IMR-90 (cell line): Measurements from ENCODE around the gene PRDM13. TPM values are rescaled to one million over a fixed set of nuclear protein-coding genes. Genes with fewer than 3 reads are reported as not detected.
"Not testable (repeated sequence)": the region's sequence is repeated elsewhere in the genome, so short reads cannot be mapped to it uniquely, and the experiment has no call there.

Experiments
- ATAC-seq: fragments of 200-7000 bp; cut with Tn5 transposase; 2 replicates; pipeline ENCODE4 v1.9.1; 2020; ENCODE audit warnings: low read depth, mild to moderate bottlenecking, moderate library complexity
- BruUV-seq: library from RNA; stranded (reverse); fragments of 400-500 nt; replicated peaks from 2 replicates; lab custom pipeline; 2021; lab: Mats Ljungman, UMichigan
- CTCF ChIA-PET: fragments of 300-600 bp; formaldehyde crosslinking; extraction: SDS; loops from one replicate; lab custom pipeline; 2021; ENCODE audit warnings: antibody characterized with exemption; lab: Yijun Ruan, JAX
- POLR2A ChIA-PET: fragments of 300-600 bp; sonication (Branson Sonifier 250); formaldehyde crosslinking; loops from one replicate; lab custom pipeline; 2022; ENCODE audit warnings: antibody characterized with exemption; ENCODE audit not compliant: unreplicated experiment; lab: Charles Lee
- DNase-seq: peaks from one replicate; pipeline ENCODE4 v3.0.0; 2013
- H2AFZ ChIP-seq: replicated peaks from 2 replicates; pipeline ENCODE3; 2013; ENCODE audit warnings: low read length, mild to moderate bottlenecking; ENCODE audit not compliant: poor library complexity
- H2AK5ac ChIP-seq: 2 replicates; pipeline ENCODE4 v1.6.1; 2013; ENCODE audit warnings: low read depth, low read length, inconsistent platforms
- H2AK9ac ChIP-seq: replicated peaks from 2 replicates; pipeline ENCODE3; 2013; ENCODE audit warnings: mild to moderate bottlenecking, low read depth, low read length, moderate library complexity; ENCODE audit not compliant: poor library complexity
- H2BK120ac ChIP-seq: 2 replicates; pipeline ENCODE4 v1.6.1; 2013; ENCODE audit warnings: low read depth, low read length, inconsistent platforms
- H2BK15ac ChIP-seq: 3 replicates; pipeline ENCODE4 v1.6.1; 2013; ENCODE audit warnings: low read depth, low read length, inconsistent platforms
- H2BK20ac ChIP-seq: 2 replicates; pipeline ENCODE4 v1.6.1; 2013; ENCODE audit warnings: low read depth, mild to moderate bottlenecking, inconsistent platforms, low read length, moderate library complexity
- H2BK5ac ChIP-seq: 2 replicates; pipeline ENCODE4 v1.6.1; 2013; ENCODE audit warnings: mild to moderate bottlenecking, low read depth, low read length, inconsistent platforms; ENCODE audit not compliant: poor library complexity, severe bottlenecking
- H3K14ac ChIP-seq: replicated peaks from 2 replicates; pipeline ENCODE4 v1.6.1; 2013; ENCODE audit warnings: low read depth, low read length, inconsistent platforms
- H3K18ac ChIP-seq: 2 replicates; pipeline ENCODE4 v1.6.1; 2013; ENCODE audit warnings: low read depth, low read length, control low read depth
- H3K23ac ChIP-seq: 2 replicates; pipeline ENCODE4 v1.6.1; 2013; ENCODE audit warnings: low read depth, low read length, inconsistent platforms
- H3K27ac ChIP-seq: 2 replicates; pipeline ENCODE4 v1.5.1; 2013; ENCODE audit warnings: mild to moderate bottlenecking, control low read depth, low read length; ENCODE audit not compliant: insufficient read depth
- H3K27me3 ChIP-seq: 2 replicates; pipeline ENCODE4 v1.6.1; 2013; ENCODE audit warnings: low read length; ENCODE audit not compliant: control insufficient read depth, insufficient read depth
- H3K36me3 ChIP-seq: 2 replicates; pipeline ENCODE4 v1.6.1; 2013; ENCODE audit warnings: low read length, mixed read lengths; ENCODE audit not compliant: control insufficient read depth, insufficient read depth
- H3K4ac ChIP-seq: 2 replicates; pipeline ENCODE4 v1.6.1; 2013; ENCODE audit warnings: low read depth, low read length, inconsistent platforms
- H3K4me1 ChIP-seq: 2 replicates; pipeline ENCODE4 v1.6.1; 2013; ENCODE audit warnings: low read length, mixed read lengths; ENCODE audit not compliant: control insufficient read depth, insufficient read depth
- H3K4me2 ChIP-seq: 2 replicates; pipeline ENCODE4 v1.6.1; 2013; ENCODE audit warnings: low read depth, mild to moderate bottlenecking, control low read depth, low read length, moderate library complexity
- H3K4me3 ChIP-seq: 2 replicates; pipeline ENCODE4 v1.5.1; 2013; ENCODE audit warnings: low read depth, mild to moderate bottlenecking, control low read depth, low read length, moderate library complexity; ENCODE audit not compliant: insufficient read depth
- H3K56ac ChIP-seq: 2 replicates; pipeline ENCODE4 v1.6.1; 2013; ENCODE audit warnings: low read length, inconsistent platforms; ENCODE audit not compliant: insufficient read depth; ENCODE audit errors: extremely low read depth
- H3K79me1 ChIP-seq, 2 experiments: 2 replicates each; pipeline ENCODE4 v1.6.1; 2013; ENCODE audit warnings: low read length in 2 of 2, inconsistent platforms in 1 of 2, low read depth in 1 of 2
- H3K9ac ChIP-seq: 2 replicates; pipeline ENCODE4 v1.6.1; 2013; ENCODE audit warnings: low read depth, low read length, control low read depth
- H3K9me1 ChIP-seq: 2 replicates; pipeline ENCODE4 v1.6.1; 2013; ENCODE audit warnings: low read length, inconsistent platforms; ENCODE audit not compliant: insufficient read depth
- H3K9me3 ChIP-seq: 2 replicates; pipeline ENCODE4 v1.6.1; 2013; ENCODE audit warnings: low read length; ENCODE audit not compliant: control insufficient read depth, insufficient read depth
- H4K20me1 ChIP-seq: 2 replicates; pipeline ENCODE4 v1.6.1; 2013; ENCODE audit warnings: low read length, inconsistent platforms; ENCODE audit not compliant: insufficient read depth
- H4K5ac ChIP-seq: 2 replicates; pipeline ENCODE4 v1.6.1; 2013; ENCODE audit warnings: mild to moderate bottlenecking, low read depth, low read length, control low read depth
- H4K8ac ChIP-seq, 2 experiments: 2 replicates each; pipeline ENCODE4 v1.6.1; 2013; ENCODE audit warnings: low read depth in 2 of 2, low read length in 2 of 2, control low read depth in 1 of 2, inconsistent platforms in 1 of 2
- H4K91ac ChIP-seq: 2 replicates; pipeline ENCODE4 v1.6.1; 2013; ENCODE audit warnings: low read depth, low read length, inconsistent platforms; ENCODE audit not compliant: insufficient read depth
- BHLHE40 ChIP-seq: fragments of 150-350 bp; IDR thresholded peaks from 2 replicates; pipeline ENCODE4 v1.6.1; 2016; ENCODE audit warnings: mild to moderate bottlenecking, low read depth, low read length
- FOS ChIP-seq: fragments of 150-350 bp; IDR thresholded peaks from 2 replicates; pipeline ENCODE4 v1.6.1; 2016; ENCODE audit warnings: low read depth, low read length
- MAZ ChIP-seq: IDR thresholded peaks from 2 replicates; pipeline ENCODE4 v1.6.1; 2012; ENCODE audit warnings: low read depth, mild to moderate bottlenecking, low read length, improper control_type of control experiment, moderate library complexity, borderline replicate concordance
- NFE2L2 ChIP-seq: fragments of 150-350 bp; IDR thresholded peaks from 2 replicates; pipeline ENCODE4 v1.6.1; 2016; ENCODE audit warnings: low read depth, mild to moderate bottlenecking, low read length
- RAD21 ChIP-seq: IDR thresholded peaks from 2 replicates; pipeline ENCODE4 v1.6.1; 2012; ENCODE audit warnings: low read length, improper control_type of control experiment
- SMC3 ChIP-seq: fragments of 150-350 bp; IDR thresholded peaks from 2 replicates; pipeline ENCODE4 v1.6.1; 2016; ENCODE audit warnings: low read depth, mild to moderate bottlenecking, antibody characterized with exemption, low read length, moderate library complexity
- USF2 ChIP-seq: fragments of 150-350 bp; IDR thresholded peaks from 2 replicates; pipeline ENCODE4 v1.6.1; 2017; ENCODE audit warnings: mild to moderate bottlenecking, antibody characterized with exemption, low read length, low read depth
- WGBS, 2 experiments: methylation state at CpG; one replicate each; pipeline versions ENCODE4 v1.1.5 to v1.1.7; 2013; ENCODE audit warnings: missing lambda C conversion rate in 2 of 2; ENCODE audit not compliant: insufficient read length in 1 of 2; ENCODE audit errors: extremely low coverage in 2 of 2; 5-methylcytosine and 5-hydroxymethylcytosine counted together
- dilution Hi-C: fragments of 300-500 bp; cut with HindIII; formaldehyde crosslinking; loops from one replicate; pipeline ENCODE4 v1.14.3; 2018; ENCODE audit warnings: low sequenced_read_pairs; ENCODE audit not compliant: unreplicated experiment
- in situ Hi-C: fragments of 300-500 bp; cut with MboI; formaldehyde crosslinking; loops from 3 replicates; pipeline ENCODE4 v1.14.3; 2019; ENCODE audit warnings: low sequenced_read_pairs, inconsistent platforms, mixed read lengths
- intact Hi-C: fragments of 100-400 bp; cut with micrococcal nuclease; formaldehyde crosslinking; loops from 2 replicates; pipeline ENCODE4 v1.10.0; 2022
- polyA plus RNA-seq, 3 experiments: library from polyadenylated mRNA; depleted of rRNA; stranded (reverse); fragments of >200 nt; gene quantifications; 2 replicates each; pipeline ENCODE4 v1.2.3, GENCODE V29; 2012; ENCODE audit warnings: low replicate concordance in 1 of 3
- total RNA-seq: library from RNA; depleted of rRNA; stranded (reverse); fragments of >200 nt; gene quantifications from 2 replicates; pipeline ENCODE4 v1.2.3, GENCODE V29; 2012

Gene PRDM13
- total and polyA plus RNA-seq, 2 of the 4 experiments (the other 2 are of a cell fraction), result not detected

GRCh38 chr6:99592900-99593299 lies 13.7 kb upstream of the PRDM13 start:
- Histone ChIP-seq H3K27ac (no peak overlapping the region), H3K56ac (no peak overlapping the region), H3K36me3 (no peaks in the 10 kb centered on the region), H3K14ac (no peak overlapping the region), H3K79me1 (no peaks in the 10 kb centered on the region), H2AFZ (no peak overlapping the region), H4K5ac (no peak overlapping the region), H3K23ac (no peak overlapping the region), H2BK120ac (no peak overlapping the region), H4K8ac (no peak overlapping the region), H3K9me1 (no peaks in the 10 kb centered on the region; the same call in 1 of the 2 replicates), H3K4me3 (no peak overlapping the region), H2BK5ac (no peak overlapping the region), H3K4me2 (no peak overlapping the region), H3K18ac (no peak overlapping the region), H2BK20ac (no peak overlapping the region), H3K4ac (no peak overlapping the region), H3K9me3 (peaks cover 4% of the 10 kb centered on the region), H3K27me3 (peaks cover 74% of the 10 kb centered on the region), H2BK15ac (no peak overlapping the region), H4K91ac (no peak overlapping the region), H2AK9ac (no peak overlapping the region), H3K4me1 (no peaks in the 10 kb centered on the region), H4K20me1 (no peaks in the 10 kb centered on the region), H3K9ac (no peak overlapping the region), H2AK5ac (no peak overlapping the region)
- BruUV-seq, result no TSS peak
- dilution Hi-C loops, result no loop called here
- no peak for DNase-seq
- ChIA-PET POLR2A (no interaction called here), CTCF (no interaction called here)
- ATAC-seq, result no peak
- TF ChIP-seq USF2, result no peak
- no peak for TF ChIP-seq FOS
- no peak for TF ChIP-seq SMC3
- no peak for TF ChIP-seq MAZ
- TF ChIP-seq RAD21, result no peak
- TF ChIP-seq NFE2L2, result no peak
- TF ChIP-seq BHLHE40, result no peak
- WGBS, 2 experiments, result no CpG with 5 or more reads among the region's 1 CpG
- in situ Hi-C loops, result loop anchor here (25.0 kb wide), 1 partner anchor 869 kb away; the partner anchor contains the start of gene SIM1
- intact Hi-C loops, result no loop called here

GRCh38 chr6:99594696-99595095 lies 11.9 kb upstream of the PRDM13 start:
- dilution Hi-C loops, H3K9me3 ChIP-seq, CTCF ChIA-PET, H2AK9ac ChIP-seq, H3K9ac ChIP-seq, H4K91ac ChIP-seq, H4K8ac ChIP-seq, BruUV-seq, H3K4me3 ChIP-seq, H3K4me2 ChIP-seq, H3K23ac ChIP-seq, intact Hi-C loops, H3K36me3 ChIP-seq, H3K79me1 ChIP-seq, H4K20me1 ChIP-seq, H2BK20ac ChIP-seq, DNase-seq, H2BK15ac ChIP-seq, H3K4me1 ChIP-seq, H4K5ac ChIP-seq, H2AFZ ChIP-seq, H3K14ac ChIP-seq, H2BK5ac ChIP-seq, H3K4ac ChIP-seq, H3K18ac ChIP-seq, H3K9me1 ChIP-seq, H2AK5ac ChIP-seq, POLR2A ChIA-PET, ATAC-seq, H3K27ac ChIP-seq, H3K56ac ChIP-seq, H2BK120ac ChIP-seq: not testable (repeated sequence)
- peaks cover 65% of the 10 kb centered on the region for H3K27me3 ChIP-seq
- in situ Hi-C loops, result loop anchor here (25.0 kb wide), 1 partner anchor 868 kb away; the partner anchor contains the start of gene SIM1
- 64% methylated on average over 5 of the region's 8 CpGs; no CpG with 5 or more reads in 1 of the 2 experiments for WGBS, 2 experiments
